SK-N-DZ (cell line): Measurements from ENCODE around the gene CADM4.
A peak's percentile ranks its signal among the peaks of the same experiment; 100 is the strongest.

ENCODE experiments used
- DNase-seq: peaks from one replicate; pipeline ENCODE4 v3.0.0-alpha.2; 2015; ENCODE audit warnings: low spot score

CADM4 gene

GRCh38 chr19:43634872-43635560 lies 4.6 kb downstream of the CADM4 start:
- no peak for DNase-seq

- no peak for DNase-seq
These were observed 5.2 kb downstream of the CADM4 start for GRCh38 chr19:43634506-43634871.

GRCh38 chr19:43634068-43634467 lies 5.6 kb downstream of the CADM4 start:
- no peak for DNase-seq

- DNase-seq: no peak
These were observed 6.1 kb downstream of the CADM4 start for GRCh38 chr19:43633520-43633919.

GRCh38 chr19:43631491-43631890 lies 8.2 kb downstream of the CADM4 start:
- DNase-seq: no peak

- DNase-seq: no peak
These were observed 10.9 kb downstream of the CADM4 start for GRCh38 chr19:43628646-43629326.

- DNase-seq: no peak
These were observed 12.8 kb downstream of the CADM4 start for GRCh38 chr19:43626838-43627237.

- no peak for DNase-seq
These were observed 13.6 kb downstream of the CADM4 start for GRCh38 chr19:43625918-43626579.

GRCh38 chr19:43624933-43625332 lies 14.7 kb downstream of the CADM4 start:
- no peak for DNase-seq

GRCh38 chr19:43623889-43624670 lies 15.6 kb downstream of the CADM4 start:
- DNase-seq: no peak

- no peak for DNase-seq
These were observed 16.7 kb downstream of the CADM4 start for GRCh38 chr19:43622956-43623355.

GRCh38 chr19:43622070-43622469 lies 17.6 kb downstream of the CADM4 start:
- DNase-seq: no peak

GRCh38 chr19:43620061-43621001 lies 19.3 kb downstream of the CADM4 start:
- no peak for DNase-seq

GRCh38 chr19:43619262-43620060 lies 20.2 kb downstream of the CADM4 start, which contains the start of gene ZNF428:
TSS of gene ZNF428 (minus strand) at chr19:43619629. CDS start at chr19:43614304, 5,325 bp downstream.
- DNase-seq: peak; percentile 95

- DNase-seq: peak; percentile 81
These were observed 20.8 kb downstream of the CADM4 start for GRCh38 chr19:43618921-43619261.

GRCh38 chr19:43616954-43617353 lies 22.7 kb downstream of the CADM4 start:
- DNase-seq: no peak

- no peak for DNase-seq
These were observed 23.3 kb downstream of the CADM4 start for GRCh38 chr19:43616306-43616705.

GRCh38 chr19:43612374-43612773 lies 27.3 kb downstream of the CADM4 start:
- no peak for DNase-seq

- DNase-seq: no peak
These were observed 27.9 kb downstream of the CADM4 start, which contains the start of gene SRRM5 for GRCh38 chr19:43611788-43612187. TSS of gene SRRM5 (plus strand) at chr19:43612088. CDS start at chr19:43612122, 34 bp downstream.

- DNase-seq: no peak
These were observed 29.2 kb downstream of the CADM4 start for GRCh38 chr19:43610493-43610892.
